SK-N-SH (cell line): Measurements from ENCODE around the gene CAVIN1. TPM values are rescaled to one million over a fixed set of nuclear protein-coding genes. Genes with fewer than 3 reads are reported as not detected.

ENCODE experiments used
- CTCF ChIA-PET: fragments of 300-600, 350-600 bp; formaldehyde crosslinking; extraction: SDS; loops from one replicate; lab custom pipeline; 2021; lab: Yijun Ruan, JAX
- POLR2A ChIA-PET: fragments of 350-600 bp; sonication (Branson Sonifier 250); formaldehyde crosslinking; extraction: SDS; loops from one replicate; lab custom pipeline; 2020; ENCODE audit warnings: antibody characterized with exemption, inconsistent platforms; lab: Yijun Ruan, JAX
- DNase-seq: peaks from one replicate; pipeline ENCODE4 v3.0.0; 2012
- H2AFZ ChIP-seq: fragments of 200-600 bp; sonication (generic); 2 replicates; pipeline ENCODE4 v1.8.1; 2016; ENCODE audit warnings: antibody characterized with exemption, mild to moderate bottlenecking, low read depth
- H3F3A ChIP-seq: fragments of 200-600 bp; sonication (generic); replicated peaks from 2 replicates; pipeline ENCODE3; 2016; ENCODE audit warnings: antibody characterized with exemption, mild to moderate bottlenecking; ENCODE audit not compliant: insufficient read depth
- H3K27ac ChIP-seq, 2 experiments: fragments of 200-500 bp in 1 of 2; fragments of 200-600 bp in 1 of 2; sonication (Bioruptor generic) in 1 of 2; sonication (generic), shearing (Covaris generic) in 1 of 2; 2 replicates each; pipeline versions ENCODE4 v1.5.1 to v1.6.1; 2014 to 2016; ENCODE audit warnings: low read depth in 2 of 2, inconsistent platforms in 1 of 2, low read length in 1 of 2, mild to moderate bottlenecking in 1 of 2, mixed read lengths in 1 of 2
- H3K27me3 ChIP-seq: fragments of 200-600 bp; sonication (generic), shearing (Covaris generic); 2 replicates; pipeline ENCODE4 v1.6.1; 2016; ENCODE audit warnings: mixed run types; ENCODE audit not compliant: insufficient read depth
- H3K36me3 ChIP-seq, 2 experiments: fragments of 200-500 bp in 1 of 2; fragments of 200-600 bp in 1 of 2; sonication (Bioruptor generic) in 1 of 2; sonication (generic) in 1 of 2; replicated peaks in 1 of 2; 2 replicates each; pipeline versions ENCODE3 to v1.5.1; 2014 to 2016; ENCODE audit warnings: low read length in 1 of 2, mild to moderate bottlenecking in 1 of 2; ENCODE audit not compliant: insufficient read depth in 2 of 2, control insufficient read depth in 1 of 2
- H3K4me1 ChIP-seq, 2 experiments: fragments of 200-500 bp in 1 of 2; fragments of 200-600 bp in 1 of 2; sonication (Bioruptor generic) in 1 of 2; sonication (generic), shearing (Covaris generic) in 1 of 2; 2 replicates each; pipeline versions ENCODE4 v1.5.1 to v1.6.1; 2014 to 2016; ENCODE audit warnings: low read depth in 1 of 2, low read length in 1 of 2, mixed run types in 1 of 2; ENCODE audit not compliant: insufficient read depth in 2 of 2, control insufficient read depth in 1 of 2
- H3K4me2 ChIP-seq: fragments of 200-600 bp; sonication (generic), shearing (Covaris generic); 2 replicates; pipeline ENCODE4 v1.6.1; 2017; ENCODE audit warnings: mixed run types
- H3K4me3 ChIP-seq, 2 experiments: fragments of 200-500 bp in 1 of 2; fragments of 200-600 bp in 1 of 2; sonication (Bioruptor generic) in 1 of 2; sonication (generic), shearing (Covaris generic) in 1 of 2; 2 replicates each; pipeline versions ENCODE4 v1.5.1 to v1.8.1; 2014 to 2016; ENCODE audit warnings: low read depth in 2 of 2, inconsistent platforms in 1 of 2, low read length in 1 of 2, mild to moderate bottlenecking in 1 of 2, mixed read lengths in 1 of 2, moderate library complexity in 1 of 2
- H3K79me2 ChIP-seq: fragments of 200-600 bp; sonication (generic); 2 replicates; pipeline ENCODE4 v1.8.1; 2017; ENCODE audit warnings: mild to moderate bottlenecking; ENCODE audit not compliant: insufficient read depth
- H3K9ac ChIP-seq: fragments of 200-600 bp; sonication (generic); 2 replicates; pipeline ENCODE4 v1.6.1; 2017; ENCODE audit warnings: mixed run types
- H3K9me2 ChIP-seq: fragments of 200-600 bp; sonication (generic); 2 replicates; pipeline ENCODE4 v1.6.1; 2017; ENCODE audit warnings: mixed run types
- H3K9me3 ChIP-seq: fragments of 200-600 bp; sonication (generic); 2 replicates; pipeline ENCODE4 v1.6.1; 2017; ENCODE audit warnings: mixed run types, mild to moderate bottlenecking, moderate library complexity
- H4K20me1 ChIP-seq: fragments of 200-600 bp; sonication (generic); 2 replicates; pipeline ENCODE4 v1.6.1; 2017; ENCODE audit warnings: mild to moderate bottlenecking, mixed run types; ENCODE audit not compliant: insufficient read depth
- CHD2 ChIP-seq: fragments of 150-350 bp; IDR thresholded peaks from 2 replicates; pipeline ENCODE4 v1.6.1; 2018; ENCODE audit warnings: low read length; ENCODE audit not compliant: partially characterized antibody
- ELF1 ChIP-seq: IDR thresholded peaks from 2 replicates; pipeline ENCODE4 v1.4.0; 2012
- FOSL2 ChIP-seq: IDR thresholded peaks from 2 replicates; pipeline ENCODE4 v1.4.0; 2012; ENCODE audit warnings: low read depth, mild to moderate bottlenecking, moderate library complexity, borderline replicate concordance
- FOXJ3 ChIP-seq: sonication (generic); formaldehyde crosslinking; IDR thresholded peaks from 2 replicates; pipeline ENCODE4 v1.5.1; 2020; ENCODE audit warnings: mild to moderate bottlenecking, missing genetic modification reagents
- FOXM1 ChIP-seq: IDR thresholded peaks from 2 replicates; pipeline ENCODE4 v1.4.0; 2012; ENCODE audit warnings: low read depth, mild to moderate bottlenecking
- GABPA ChIP-seq: IDR thresholded peaks from 2 replicates; pipeline ENCODE4 v1.4.0; 2012; ENCODE audit warnings: low read depth, mild to moderate bottlenecking
- IRF3 ChIP-seq: fragments of 150-350 bp; IDR thresholded peaks from 2 replicates; pipeline ENCODE4 v1.6.1; 2016; ENCODE audit warnings: mild to moderate bottlenecking, low read depth, low read length
- JUND ChIP-seq: IDR thresholded peaks from 2 replicates; pipeline ENCODE4 v1.4.0; 2012
- MEF2A ChIP-seq: IDR thresholded peaks from 2 replicates; pipeline ENCODE4 v1.4.0; 2012; ENCODE audit warnings: low read depth, borderline replicate concordance
- MXI1 ChIP-seq: IDR thresholded peaks from 2 replicates; pipeline ENCODE4 v1.6.1; 2012; ENCODE audit warnings: mild to moderate bottlenecking, low read depth, low read length, improper control_type of control experiment
- NFIC ChIP-seq: IDR thresholded peaks from 2 replicates; pipeline ENCODE4 v1.4.0; 2012; ENCODE audit warnings: borderline replicate concordance
- RAD21 ChIP-seq: IDR thresholded peaks from 2 replicates; pipeline ENCODE4 v1.6.1; 2012; ENCODE audit warnings: mild to moderate bottlenecking, low read length
- RCOR1 ChIP-seq: fragments of 150-350 bp; IDR thresholded peaks from 2 replicates; pipeline ENCODE4 v1.6.1; 2017; ENCODE audit warnings: antibody characterized with exemption, low read length
- REST ChIP-seq: IDR thresholded peaks from 2 replicates; pipeline ENCODE4 v1.6.1; 2012; ENCODE audit warnings: mild to moderate bottlenecking, low read depth, low read length, moderate library complexity
- YY1 ChIP-seq: IDR thresholded peaks from 2 replicates; pipeline ENCODE4 v1.4.0; 2012; ENCODE audit warnings: low read depth, mild to moderate bottlenecking
- WGBS: methylation state at CpG from one replicate; pipeline ENCODE4 v1.1.6; 2017; ENCODE audit warnings: low lambda C conversion rate; 5-methylcytosine and 5-hydroxymethylcytosine counted together
- polyA plus RNA-seq, 3 experiments: library from polyadenylated mRNA; depleted of rRNA; stranded (reverse); fragments of >200 nt; gene quantifications; 2 replicates each; pipeline ENCODE4 v1.2.3, GENCODE V29; 2012

The CAVIN1 gene
- polyA plus RNA-seq, 1 of the 3 experiments (the other 2 are of a cell fraction), result 290 TPM

- H3K9me3 ChIP-seq, result no peaks in the 10 kb centered on the region
- H3K4me3 ChIP-seq, result no peak overlapping the region
- peaks cover 100% of the 10 kb centered on the region for H3K79me2 ChIP-seq
- H3K4me1 ChIP-seq, result peaks cover 18 to 32% of the 10 kb centered on the region in 2 experiments; a peak in 3 of 4 replicates
- H2AFZ ChIP-seq, result no peak overlapping the region
- peaks cover 43% of the 10 kb centered on the region for H3F3A ChIP-seq
- H4K20me1 ChIP-seq, result peaks cover 100% of the 10 kb centered on the region
- POLR2A ChIA-PET, result no interaction called here
- TF ChIP-seq FOXM1, result no peak
- TF ChIP-seq REST, result no peak
- TF ChIP-seq RCOR1, result no peak
- TF ChIP-seq MEF2A, result no peak
- TF ChIP-seq ELF1, result no peak
- no peak for TF ChIP-seq MXI1
- TF ChIP-seq NFIC, result no peak
- no peak for TF ChIP-seq CHD2
- TF ChIP-seq RAD21, result no peak
- TF ChIP-seq FOSL2, result no peak
- TF ChIP-seq FOXJ3 (CRISPR knock-in tag), result no peak
- TF ChIP-seq GABPA, result no peak
- no peak for TF ChIP-seq YY1
- no peak for TF ChIP-seq JUND
- no peak for TF ChIP-seq IRF3
- no peak overlapping the region for H3K9ac ChIP-seq
- WGBS, result 81% methylated on average over 2 of the region's 2 CpGs
- peak overlapping the region in 1 of 2 experiments; percentile 61; a peak in 1 of 4 replicates for H3K27ac ChIP-seq
- peaks cover 11 to 46% of the 10 kb centered on the region in 2 experiments for H3K36me3 ChIP-seq
- no peaks in the 10 kb centered on the region for H3K27me3 ChIP-seq
- CTCF ChIA-PET, result interaction anchor here (0.7 to 26.0 kb wide), 9 partner anchors 15 to 341 kb away, joined by 3 to 683 read pairs (median 4); partner anchors contain the start of genes CAVIN1 and STAT3
- DNase-seq, result no peak
- H3K4me2 ChIP-seq, result peak overlapping the region; percentile 58
- no peaks in the 10 kb centered on the region for H3K9me2 ChIP-seq
Observed at GRCh38 chr17:42408061-42408460, 15.0 kb downstream of the CAVIN1 start.
